Fibroblast of skin of back (primary cell): ENCODE data around the gene SEPHS1.
"Not testable (repeated sequence)": the region's sequence is repeated elsewhere in the genome, so short reads cannot be mapped to it uniquely, and the experiment has no call there.

ENCODE experiments used
- DNase-seq: peaks from one replicate; pipeline ENCODE4 v3.0.0-alpha.2; 2013

SEPHS1 gene

DNA sequence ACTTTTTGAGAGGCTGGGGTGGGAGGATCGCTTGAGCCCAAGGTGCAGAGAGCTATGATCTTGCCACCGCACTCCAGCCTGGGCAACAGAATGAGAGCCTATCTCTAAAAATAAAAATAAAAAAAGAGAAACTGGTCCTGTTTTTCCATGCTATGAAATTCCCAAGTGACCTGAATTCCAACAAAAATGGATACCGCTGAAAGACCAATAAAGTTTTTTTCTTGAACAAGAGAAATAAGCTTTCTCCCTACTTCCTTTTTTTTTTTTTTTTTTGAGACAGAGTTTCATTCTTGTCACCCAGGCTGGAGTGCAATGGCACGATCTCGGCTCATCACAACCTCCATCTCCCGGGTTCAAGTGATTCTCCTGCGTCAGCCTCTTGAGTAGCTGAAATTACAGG is 12.5 kb upstream of the SEPHS1 start:
- DNase-seq: no peak

DNA sequence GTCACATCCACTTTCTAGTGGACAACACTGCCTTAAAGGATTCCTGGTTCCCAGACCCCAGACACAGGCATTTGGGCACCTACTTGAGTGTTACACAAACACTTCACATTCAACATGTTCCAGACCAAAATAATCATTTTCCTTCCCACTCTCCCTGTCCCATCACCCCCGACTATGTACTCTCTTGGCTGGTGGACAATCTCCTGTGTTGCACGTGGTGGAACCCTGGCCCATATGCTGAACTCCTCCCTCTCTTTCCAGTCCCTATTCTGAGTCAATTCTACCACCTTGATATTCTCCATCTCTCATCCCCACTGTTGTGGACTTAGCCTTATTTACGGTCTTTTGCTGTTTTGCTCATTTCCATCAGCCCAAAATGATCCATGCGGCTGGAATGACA is 8.3 kb upstream of the SEPHS1 start:
- DNase-seq: no peak

DNA sequence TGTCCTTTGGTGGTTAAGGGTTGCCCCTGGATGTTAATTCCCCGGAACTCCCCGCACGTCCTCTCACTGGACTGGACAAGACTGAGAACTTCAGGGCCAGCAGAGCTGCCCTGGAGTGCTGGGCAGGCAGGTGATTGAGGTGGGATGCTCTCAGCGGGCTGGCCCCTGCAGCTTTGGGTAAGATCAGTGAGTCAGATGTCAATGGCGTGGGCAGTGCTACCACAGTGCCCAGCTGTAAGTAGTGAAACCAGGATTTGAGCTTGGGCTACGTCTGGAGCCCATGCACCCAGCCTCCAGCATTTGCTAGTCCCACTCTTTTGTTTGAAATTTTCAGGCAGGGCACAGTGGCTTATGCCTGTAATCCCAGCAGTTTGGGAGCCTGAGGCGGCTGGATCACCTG is 6.7 kb upstream of the SEPHS1 start:
- no peak for DNase-seq

GRCh38 chr10:13352519-13352918 is 4.4 kb upstream of the SEPHS1 start:
- DNase-seq: no peak

DNA sequence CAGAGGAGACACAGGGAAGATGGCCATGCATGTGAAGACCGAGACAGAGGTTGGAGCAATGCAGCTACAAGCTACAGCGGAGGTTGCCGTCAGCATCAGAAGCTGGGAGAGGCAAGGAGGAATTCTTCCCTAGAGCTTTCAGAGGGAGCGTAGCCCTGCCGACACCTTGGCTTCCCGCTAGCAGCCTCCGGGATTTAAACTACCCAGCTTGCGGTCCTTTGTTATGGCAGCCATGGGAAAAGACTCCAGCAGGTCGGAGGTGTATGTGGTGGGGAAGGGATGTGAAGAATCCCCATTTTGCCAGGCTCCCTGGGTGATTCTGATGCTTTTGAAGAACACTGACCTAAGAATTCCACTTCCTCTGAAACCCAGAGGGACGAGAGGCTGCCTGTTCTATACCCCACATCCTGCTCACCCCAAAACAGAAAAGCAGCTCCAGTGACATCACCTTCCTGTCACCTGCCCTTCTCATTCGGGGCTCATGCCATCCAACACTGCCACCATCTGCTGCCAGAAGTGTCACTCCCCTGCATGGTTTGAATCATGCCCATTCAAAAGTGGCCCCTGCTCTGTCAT is 3.3 kb upstream of the SEPHS1 start:
- DNase-seq: no peak

DNA sequence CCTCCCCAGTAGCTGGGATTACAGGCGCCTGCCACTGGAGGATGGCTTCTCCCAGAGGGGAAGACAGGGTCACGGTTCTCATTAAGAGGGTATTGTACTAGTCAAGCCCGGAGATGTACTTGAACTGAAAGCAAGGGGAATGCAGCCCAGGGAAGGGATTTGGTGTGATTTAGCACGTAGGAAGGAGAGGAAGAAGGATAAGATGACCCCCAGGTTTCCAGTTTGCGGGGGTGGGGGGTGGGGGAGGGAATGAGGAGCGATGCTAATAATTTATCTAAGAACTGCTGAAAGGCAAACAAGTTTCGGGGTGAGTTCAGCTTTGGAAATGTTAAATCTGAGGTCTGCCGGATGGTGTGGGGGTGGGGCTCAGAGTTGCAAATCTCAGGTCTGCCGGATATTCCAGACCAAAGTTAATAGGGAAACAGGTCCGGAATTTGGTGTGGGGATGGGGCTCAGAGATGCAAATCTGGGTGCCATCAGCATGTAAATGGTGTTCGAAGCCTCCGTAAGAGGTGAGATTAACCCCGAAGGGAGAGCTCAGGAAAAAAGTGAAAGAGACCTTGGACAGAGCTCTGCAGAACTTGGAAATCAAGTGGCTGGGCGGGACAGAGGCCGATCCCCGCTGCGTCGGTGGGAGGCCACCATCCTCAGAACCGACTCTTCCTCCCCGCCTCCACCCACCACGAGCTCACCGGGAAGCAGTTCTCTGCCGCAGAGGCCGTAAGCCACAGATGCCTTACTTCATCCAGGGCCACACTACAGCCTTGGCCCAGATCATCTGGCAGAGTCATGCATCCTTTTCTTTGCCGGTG is 1.6 kb upstream of the SEPHS1 start:
- peak; percentile 54 for DNase-seq

DNA sequence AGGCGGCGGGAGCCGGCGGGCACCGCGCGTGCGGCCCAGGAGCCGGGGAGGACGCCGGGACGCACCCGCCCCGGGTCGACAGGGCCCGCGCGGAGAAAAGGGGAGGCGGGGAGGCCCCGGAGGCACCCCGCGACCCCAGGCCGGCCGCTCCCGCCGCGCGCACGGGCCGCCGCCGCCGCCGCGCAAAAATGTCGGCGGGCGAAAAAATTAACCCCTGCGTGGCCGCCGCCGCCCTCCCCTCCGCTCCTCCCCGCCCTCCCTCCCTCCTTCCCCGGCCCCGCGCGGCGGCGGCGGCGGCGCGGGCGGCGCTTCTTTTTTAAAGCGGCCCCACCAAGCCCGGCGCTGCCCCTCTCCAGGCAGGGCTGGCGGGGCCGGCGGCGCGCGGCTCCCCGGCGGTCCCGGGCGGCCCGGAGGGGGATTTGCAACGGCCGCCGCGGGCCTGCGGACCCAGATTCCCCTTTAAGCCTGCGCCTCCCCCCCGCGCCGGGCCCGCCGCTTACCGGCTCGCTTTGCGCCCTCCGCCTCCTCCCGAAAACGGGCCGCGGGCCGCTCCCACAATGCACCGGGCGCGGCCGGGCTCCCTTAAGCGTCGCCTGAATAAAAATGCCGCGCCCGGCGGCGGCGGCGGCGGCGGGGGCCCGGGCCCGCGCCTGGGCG is 465 bp downstream of the SEPHS1 start:
- peak; percentile 81 for DNase-seq

GRCh38 chr10:13347043-13347499 is 1.0 kb downstream of the SEPHS1 start:
- no peak for DNase-seq

DNA sequence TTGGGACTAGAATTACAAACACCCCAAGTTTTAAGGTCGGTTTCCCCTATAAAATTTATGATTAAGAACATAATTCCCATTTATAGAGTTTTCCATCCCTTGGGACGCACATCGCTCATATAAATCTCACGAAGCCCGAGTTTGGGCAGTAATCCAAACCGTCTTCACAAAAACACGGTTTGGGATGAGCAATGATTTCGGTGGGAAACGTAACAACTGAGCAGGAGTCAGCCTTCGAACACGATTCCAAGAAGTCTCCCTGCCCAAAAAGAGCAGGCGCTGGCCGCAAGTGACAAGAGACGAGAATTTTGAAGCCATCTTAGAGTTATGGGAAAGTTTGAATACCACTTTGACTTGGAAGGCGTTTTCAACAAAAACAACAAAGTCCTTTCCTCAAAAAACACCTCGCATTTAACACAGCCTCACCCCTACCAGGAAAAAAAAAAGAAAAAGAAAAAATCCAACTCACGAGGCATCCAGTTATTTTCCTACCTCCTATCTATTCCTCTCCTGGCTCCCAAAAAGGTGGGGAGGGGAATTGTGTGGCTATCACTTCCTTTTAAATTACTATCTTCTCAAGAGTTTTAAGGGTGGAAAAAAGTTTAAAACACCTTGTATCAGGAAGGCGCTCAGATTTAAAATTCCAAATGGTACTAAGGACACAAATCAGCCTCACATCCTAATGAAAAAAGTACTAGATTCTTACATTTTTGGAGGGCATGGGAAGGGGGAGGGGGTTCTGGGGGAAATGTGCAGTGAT is 1.6 kb downstream of the SEPHS1 start:
- DNase-seq: peak; percentile 82

DNA sequence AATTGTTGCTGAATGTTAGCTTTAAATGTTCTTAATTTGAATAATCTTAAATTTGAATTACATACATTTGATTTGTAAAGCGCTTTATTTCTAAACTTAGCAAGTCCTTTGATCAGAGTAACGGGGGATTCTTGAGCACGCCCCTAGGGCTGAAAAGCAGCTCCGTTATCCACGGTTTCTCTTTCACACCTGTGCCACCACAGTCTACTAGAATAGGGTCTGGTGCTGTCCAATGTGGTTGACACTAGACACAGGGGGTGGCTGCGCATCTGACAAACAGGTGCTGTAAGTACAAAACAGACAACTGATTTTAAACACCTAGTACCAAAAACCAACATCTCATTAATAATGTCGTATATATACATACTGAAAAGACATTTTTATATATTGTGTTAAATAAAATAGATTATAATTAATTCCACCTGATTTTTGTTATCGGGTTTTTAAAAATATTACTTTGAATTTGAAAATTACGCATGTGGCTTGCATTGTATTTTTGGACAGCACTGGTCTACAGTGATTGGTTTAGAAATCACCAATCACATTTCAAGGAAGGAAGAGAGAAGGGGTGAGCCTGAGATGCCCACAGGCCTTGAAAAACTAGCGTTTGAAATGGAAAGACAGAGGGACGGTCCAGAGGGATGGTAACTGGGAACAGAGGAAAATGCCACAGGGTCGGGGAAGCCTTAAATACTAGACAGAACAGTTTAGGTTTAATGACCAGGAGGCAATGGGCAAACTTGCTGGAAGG is 7.3 kb downstream of the SEPHS1 start:
- DNase-seq: no peak

DNA sequence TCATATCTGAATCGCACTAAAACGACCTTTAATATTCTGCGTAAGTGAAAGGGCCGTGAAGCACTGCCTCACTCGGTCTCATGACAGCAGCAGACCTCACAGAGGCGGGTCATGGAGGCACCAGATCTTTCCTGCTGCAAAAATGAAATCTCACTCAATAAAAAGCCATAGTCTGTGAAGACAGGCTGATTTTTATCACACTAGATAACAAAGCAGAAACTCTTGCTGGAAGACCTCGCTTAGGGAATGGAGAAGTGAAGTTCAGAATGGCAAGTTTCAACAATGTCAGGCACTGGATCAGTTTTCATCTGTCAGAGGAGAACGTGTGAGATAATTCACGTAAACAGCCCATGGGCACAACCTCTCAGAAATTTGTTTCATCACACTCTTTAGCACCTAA is 8.0 kb downstream of the SEPHS1 start:
- DNase-seq: no peak

GRCh38 chr10:13338390-13339110 is 9.5 kb downstream of the SEPHS1 start:
- peak; percentile 58 for DNase-seq

DNA sequence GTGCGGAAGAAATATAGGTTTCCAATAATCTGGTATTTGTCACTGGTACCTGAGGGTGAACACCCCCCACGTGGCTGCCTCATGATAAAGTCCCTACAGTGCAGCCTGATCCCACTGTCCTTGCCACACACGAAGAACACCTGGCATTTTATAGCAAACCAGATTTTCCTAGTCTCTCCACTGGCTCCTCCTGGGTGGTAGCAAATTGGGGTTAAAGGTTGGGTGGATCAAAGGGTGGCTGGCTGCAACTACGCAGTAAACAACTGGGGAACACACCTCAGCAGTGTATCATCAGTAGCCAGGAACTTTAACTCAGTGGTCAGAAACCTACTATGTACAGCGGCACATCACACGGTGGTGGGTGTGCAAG is 10.3 kb downstream of the SEPHS1 start:
- DNase-seq: no peak

GRCh38 chr10:13337128-13337826 is 10.8 kb downstream of the SEPHS1 start:
- no peak for DNase-seq

GRCh38 chr10:13335881-13336280 is 12.2 kb downstream of the SEPHS1 start:
- DNase-seq: no peak

- no peak for DNase-seq
Observed at GRCh38 chr10:13334556-13334955, 13.5 kb downstream of the SEPHS1 start.

- peak; percentile 40 for DNase-seq
Observed at GRCh38 chr10:13331646-13332045, 16.4 kb downstream of the SEPHS1 start.

- DNase-seq: not testable (repeated sequence)
Observed at GRCh38 chr10:13330980-13331379, 17.1 kb downstream of the SEPHS1 start.

GRCh38 chr10:13329565-13329964 is 18.5 kb downstream of the SEPHS1 start:
- DNase-seq: no peak

DNA sequence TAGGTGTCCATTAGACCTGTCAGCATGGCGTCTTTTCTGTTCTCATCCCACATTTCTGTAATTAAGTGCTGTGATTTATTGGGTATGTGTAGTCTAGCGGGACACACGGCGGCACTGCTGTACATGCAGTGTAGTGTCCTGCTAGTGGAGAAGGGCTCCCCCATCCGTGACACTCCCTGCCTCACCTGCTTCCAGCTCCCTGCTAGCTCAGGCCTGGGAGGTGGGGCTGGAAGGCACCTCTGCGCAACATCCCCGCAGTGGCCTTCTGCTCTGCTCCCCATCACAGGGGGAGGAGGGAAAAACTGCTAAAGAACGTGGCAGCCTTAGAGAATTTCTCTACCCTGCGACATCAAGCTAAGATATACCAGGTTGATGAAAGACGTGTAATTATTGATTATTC is 19.5 kb downstream of the SEPHS1 start:
- DNase-seq: no peak

DNA sequence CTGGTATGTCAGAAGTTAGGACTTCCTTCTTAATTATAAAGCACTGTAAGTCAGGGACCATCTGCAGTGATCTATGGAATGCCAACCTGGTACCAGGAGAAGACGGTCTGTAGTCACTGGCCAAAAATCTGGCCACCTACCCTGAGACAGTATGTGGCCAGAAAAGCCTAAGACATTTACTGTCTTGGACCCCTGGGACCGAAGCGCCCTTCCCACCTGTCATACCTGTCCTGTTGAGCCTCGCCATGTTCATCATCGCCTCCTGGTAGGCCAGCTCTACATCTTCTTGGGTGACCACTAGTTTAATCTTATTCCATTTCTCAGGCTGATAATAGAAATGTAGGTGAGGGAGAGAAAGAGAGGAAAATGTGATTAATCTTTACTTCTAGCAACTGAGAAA is 20.0 kb downstream of the SEPHS1 start:
- DNase-seq: no peak
